ENCODE measurements around the gene RPTOR.

Gene RPTOR

GRCh38 chr17:80643326-80644099 lies 98.9 kb downstream of the RPTOR start:
- no peak for DNase-seq (ENCODE audit: low read depth)

- no peak for DNase-seq (ENCODE audit: low read depth)
These were observed 99.9 kb downstream of the RPTOR start for GRCh38 chr17:80644536-80644935.

GRCh38 chr17:80645706-80646325 lies 101.2 kb downstream of the RPTOR start:
- no peak for DNase-seq (ENCODE audit: low read depth)

GRCh38 chr17:80646328-80646727 lies 101.7 kb downstream of the RPTOR start:
- no peak for DNase-seq (ENCODE audit: low read depth)

GRCh38 chr17:80647746-80648145 lies 103.1 kb downstream of the RPTOR start:
- DNase-seq (ENCODE audit: low read depth), result no peak

GRCh38 chr17:80649200-80649644 lies 104.6 kb downstream of the RPTOR start:
- DNase-seq (ENCODE audit: low read depth), result no peak

GRCh38 chr17:80649672-80650330 lies 105.2 kb downstream of the RPTOR start:
- DNase-seq (ENCODE audit: low read depth), result peak; percentile 19

- no peak for DNase-seq (ENCODE audit: low read depth)
These were observed 105.7 kb downstream of the RPTOR start for GRCh38 chr17:80650331-80650672.

- DNase-seq (ENCODE audit: low read depth), result no peak
These were observed 106.3 kb downstream of the RPTOR start for GRCh38 chr17:80650751-80651518.

GRCh38 chr17:80652756-80653330 lies 108.2 kb downstream of the RPTOR start:
- no peak for DNase-seq (ENCODE audit: low read depth)

GRCh38 chr17:80653856-80654255 lies 109.2 kb downstream of the RPTOR start:
- no peak for DNase-seq (ENCODE audit: low read depth)

- no peak for DNase-seq (ENCODE audit: low read depth)
These were observed 111.0 kb downstream of the RPTOR start for GRCh38 chr17:80655608-80656007.

GRCh38 chr17:80656590-80656989 lies 112.0 kb downstream of the RPTOR start:
- no peak for DNase-seq (ENCODE audit: low read depth)

GRCh38 chr17:80657561-80657960 lies 112.9 kb downstream of the RPTOR start:
- no peak for DNase-seq (ENCODE audit: low read depth)

- DNase-seq (ENCODE audit: low read depth), result no peak
These were observed 114.2 kb downstream of the RPTOR start for GRCh38 chr17:80658821-80659220.

- DNase-seq (ENCODE audit: low read depth), result no peak
These were observed 115.0 kb downstream of the RPTOR start for GRCh38 chr17:80659651-80660050.

GRCh38 chr17:80660527-80661198 lies 116.0 kb downstream of the RPTOR start:
- DNase-seq (ENCODE audit: low read depth), result no peak

GRCh38 chr17:80662557-80662956 lies 117.9 kb downstream of the RPTOR start:
- no peak for DNase-seq (ENCODE audit: low read depth)

- no peak for DNase-seq (ENCODE audit: low read depth)
These were observed 119.2 kb downstream of the RPTOR start for GRCh38 chr17:80663781-80664206.

GRCh38 chr17:80664217-80664790 lies 119.7 kb downstream of the RPTOR start:
- DNase-seq (ENCODE audit: low read depth), result no peak

GRCh38 chr17:80665792-80666191 lies 121.2 kb downstream of the RPTOR start:
- DNase-seq (ENCODE audit: low read depth), result no peak
